Fibroblast of the aortic adventitia (primary cell): ENCODE data around the gene ASXL1. TPM values are rescaled to one million over a fixed set of nuclear protein-coding genes. Genes with fewer than 3 reads are reported as not detected.

Source experiments
- DNase-seq: peaks from one replicate; pipeline ENCODE4 v3.0.0-alpha.2; 2010; ENCODE audit warnings: low read depth
- H3K4me3 ChIP-seq: 2 replicates; pipeline ENCODE4 v1.5.1; 2011; ENCODE audit warnings: low read depth, mild to moderate bottlenecking, control low read depth, low read length, moderate library complexity
- total RNA-seq: library from RNA; depleted of rRNA; stranded (reverse); fragments of >200 nt; gene quantifications from 2 replicates; pipeline ENCODE4 v1.2.3, GENCODE V29; 2012; ENCODE audit warnings: low replicate concordance
- TF ChIP-seq, protein P1 (sequence below): IDR thresholded peaks from 2 replicates; pipeline ENCODE4 v1.5.1; 2011; ENCODE audit warnings: mild to moderate bottlenecking, low read length, control low read depth, inconsistent platforms; ENCODE audit not compliant: insufficient read depth

Gene ASXL1
- total RNA-seq, 1 donor: 57.4 TPM

GRCh38 chr20:32488066-32488838 lies 130.1 kb downstream of the ASXL1 start:
- H3K4me3 ChIP-seq: no peak overlapping the region
- TF ChIP-seq, protein P1, sequence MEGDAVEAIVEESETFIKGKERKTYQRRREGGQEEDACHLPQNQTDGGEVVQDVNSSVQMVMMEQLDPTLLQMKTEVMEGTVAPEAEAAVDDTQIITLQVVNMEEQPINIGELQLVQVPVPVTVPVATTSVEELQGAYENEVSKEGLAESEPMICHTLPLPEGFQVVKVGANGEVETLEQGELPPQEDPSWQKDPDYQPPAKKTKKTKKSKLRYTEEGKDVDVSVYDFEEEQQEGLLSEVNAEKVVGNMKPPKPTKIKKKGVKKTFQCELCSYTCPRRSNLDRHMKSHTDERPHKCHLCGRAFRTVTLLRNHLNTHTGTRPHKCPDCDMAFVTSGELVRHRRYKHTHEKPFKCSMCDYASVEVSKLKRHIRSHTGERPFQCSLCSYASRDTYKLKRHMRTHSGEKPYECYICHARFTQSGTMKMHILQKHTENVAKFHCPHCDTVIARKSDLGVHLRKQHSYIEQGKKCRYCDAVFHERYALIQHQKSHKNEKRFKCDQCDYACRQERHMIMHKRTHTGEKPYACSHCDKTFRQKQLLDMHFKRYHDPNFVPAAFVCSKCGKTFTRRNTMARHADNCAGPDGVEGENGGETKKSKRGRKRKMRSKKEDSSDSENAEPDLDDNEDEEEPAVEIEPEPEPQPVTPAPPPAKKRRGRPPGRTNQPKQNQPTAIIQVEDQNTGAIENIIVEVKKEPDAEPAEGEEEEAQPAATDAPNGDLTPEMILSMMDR: no peak
- DNase-seq: no peak

Other genes with a start within 250 kb of the ASXL1 start
- gene TM9SF4, start 248.6 kb upstream of the ASXL1 start, total RNA-seq: 20.0 and 41.1 TPM in 2 replicates
- gene PLAGL2, start 150.6 kb upstream of the ASXL1 start, total RNA-seq: 1.8 and 4.2 TPM in 2 replicates
- gene POFUT1, start 150.5 kb upstream of the ASXL1 start, total RNA-seq: 15.2 and 47.8 TPM in 2 replicates
- gene KIF3B, start 80.7 kb upstream of the ASXL1 start, total RNA-seq: 33.1 and 36.8 TPM in 2 replicates
- gene NOL4L, start 227.0 kb downstream of the ASXL1 start, total RNA-seq: 4.5 and 5.8 TPM in 2 replicates